AG10803 (cell line): ENCODE measurements around the gene GDPD2.

ENCODE experiments used
- DNase-seq: peaks from one replicate; pipeline ENCODE4 v3.0.0; 2010; ENCODE audit warnings: low read depth
- H3K4me3 ChIP-seq: 2 replicates; pipeline ENCODE4 v1.5.1; 2011; ENCODE audit warnings: mild to moderate bottlenecking, low read length, control low read depth
- TF ChIP-seq, protein P1 (sequence below): conservative IDR thresholded peaks from 2 replicates; pipeline ENCODE4 v1.5.1; 2011; ENCODE audit warnings: mild to moderate bottlenecking, low read length, control low read depth, inconsistent platforms

The GDPD2 gene

DNA sequence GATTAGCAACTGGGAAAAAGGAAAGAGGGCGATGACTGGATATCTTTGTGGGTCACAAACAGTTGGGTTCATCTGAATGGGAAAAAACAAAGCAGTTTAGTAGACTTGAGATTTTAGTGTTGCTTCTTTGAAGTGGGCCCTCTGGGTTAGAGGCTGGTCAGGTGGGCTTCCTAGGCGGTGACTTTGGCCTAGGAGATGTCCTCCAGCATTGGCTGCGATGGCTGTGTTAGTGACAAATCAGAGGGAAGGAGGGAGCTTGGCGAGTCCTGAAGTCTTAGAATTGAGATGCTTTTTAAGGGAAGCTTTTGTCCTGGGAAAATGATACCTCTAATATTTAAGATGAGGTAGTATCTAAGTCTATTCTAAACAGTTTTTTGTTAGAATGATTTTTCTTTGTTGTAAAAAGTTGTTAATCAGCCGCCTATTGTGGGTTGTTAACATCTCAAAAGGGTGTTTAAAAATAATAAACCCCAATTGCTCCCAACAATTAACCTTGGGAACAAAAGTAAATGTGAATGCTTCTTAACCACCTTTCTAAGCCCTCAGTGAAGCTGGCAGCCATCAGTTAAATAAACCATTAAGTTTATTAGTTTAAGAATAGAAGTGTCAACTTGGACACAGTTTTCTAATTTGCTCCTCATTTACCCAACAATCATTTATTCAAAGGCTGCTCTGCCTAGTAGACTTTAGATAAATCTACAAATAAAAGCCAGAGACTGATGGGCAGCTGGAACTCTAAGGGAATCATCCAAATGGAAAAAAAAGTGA, 53.2 kb downstream of the GDPD2 start:
- H3K4me3 ChIP-seq: no peak overlapping the region
- no peak for DNase-seq
- TF ChIP-seq, protein P1, sequence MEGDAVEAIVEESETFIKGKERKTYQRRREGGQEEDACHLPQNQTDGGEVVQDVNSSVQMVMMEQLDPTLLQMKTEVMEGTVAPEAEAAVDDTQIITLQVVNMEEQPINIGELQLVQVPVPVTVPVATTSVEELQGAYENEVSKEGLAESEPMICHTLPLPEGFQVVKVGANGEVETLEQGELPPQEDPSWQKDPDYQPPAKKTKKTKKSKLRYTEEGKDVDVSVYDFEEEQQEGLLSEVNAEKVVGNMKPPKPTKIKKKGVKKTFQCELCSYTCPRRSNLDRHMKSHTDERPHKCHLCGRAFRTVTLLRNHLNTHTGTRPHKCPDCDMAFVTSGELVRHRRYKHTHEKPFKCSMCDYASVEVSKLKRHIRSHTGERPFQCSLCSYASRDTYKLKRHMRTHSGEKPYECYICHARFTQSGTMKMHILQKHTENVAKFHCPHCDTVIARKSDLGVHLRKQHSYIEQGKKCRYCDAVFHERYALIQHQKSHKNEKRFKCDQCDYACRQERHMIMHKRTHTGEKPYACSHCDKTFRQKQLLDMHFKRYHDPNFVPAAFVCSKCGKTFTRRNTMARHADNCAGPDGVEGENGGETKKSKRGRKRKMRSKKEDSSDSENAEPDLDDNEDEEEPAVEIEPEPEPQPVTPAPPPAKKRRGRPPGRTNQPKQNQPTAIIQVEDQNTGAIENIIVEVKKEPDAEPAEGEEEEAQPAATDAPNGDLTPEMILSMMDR: no peak

DNA sequence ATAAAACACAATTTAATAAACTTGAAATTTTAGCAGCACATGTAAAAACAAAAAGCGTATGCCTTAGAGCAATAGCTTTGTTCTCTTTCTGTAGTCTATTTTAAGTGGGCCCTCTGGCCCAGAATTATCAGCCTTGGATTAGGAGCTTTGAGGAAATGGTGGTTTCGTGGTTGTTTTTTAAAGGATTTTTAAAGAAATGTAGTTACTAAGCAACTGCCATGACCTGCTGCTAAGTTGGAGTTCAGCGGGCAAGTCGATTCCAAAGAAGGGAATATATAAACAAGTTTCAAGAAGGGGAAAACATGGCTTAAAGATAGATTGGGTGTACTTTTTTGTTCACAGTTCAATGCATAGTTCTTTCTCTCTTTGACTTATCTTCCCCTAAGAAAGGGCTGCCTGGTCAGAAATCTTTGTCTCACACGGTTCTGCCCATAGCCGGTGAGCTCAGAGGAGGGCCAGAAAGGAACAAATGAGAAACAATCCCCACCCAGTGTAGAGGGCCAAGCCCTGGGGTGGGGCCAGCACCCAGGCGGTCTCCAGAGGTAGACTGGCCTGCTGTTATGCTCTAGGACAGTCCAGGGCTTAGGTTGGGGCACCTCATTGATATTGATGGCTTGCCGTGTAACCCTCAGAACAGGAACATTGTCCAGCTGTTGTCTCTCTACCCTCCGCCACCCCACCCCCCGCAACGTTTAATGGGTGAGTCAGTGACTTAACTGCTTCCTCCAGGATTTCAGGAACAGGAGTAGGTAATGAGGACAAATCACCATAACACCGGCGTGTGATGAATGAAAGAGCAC, 54.0 kb downstream of the GDPD2 start:
- TF ChIP-seq, protein P1: no peak
- H3K4me3 ChIP-seq: no peak overlapping the region
- peak; percentile 26 for DNase-seq

DNA sequence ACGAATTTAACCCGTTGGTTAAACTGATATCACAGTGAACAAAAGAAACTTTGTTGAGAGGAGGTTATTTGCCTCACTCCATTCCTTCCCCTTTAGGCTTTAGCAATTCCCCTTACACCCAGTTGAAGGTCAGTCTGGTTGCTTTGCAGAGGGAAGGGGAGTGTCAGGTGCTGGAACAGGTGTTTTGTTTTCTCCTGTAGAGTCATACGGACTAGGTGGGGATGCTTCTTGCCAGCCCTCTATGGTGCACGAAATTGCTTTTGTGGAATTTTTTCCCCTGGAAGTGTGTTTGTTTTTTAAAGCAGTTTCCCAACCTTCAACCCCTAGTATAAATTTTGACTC, 54.6 kb downstream of the GDPD2 start:
- H3K4me3 ChIP-seq: no peak overlapping the region
- TF ChIP-seq, protein P1: no peak
- DNase-seq: no peak

DNA sequence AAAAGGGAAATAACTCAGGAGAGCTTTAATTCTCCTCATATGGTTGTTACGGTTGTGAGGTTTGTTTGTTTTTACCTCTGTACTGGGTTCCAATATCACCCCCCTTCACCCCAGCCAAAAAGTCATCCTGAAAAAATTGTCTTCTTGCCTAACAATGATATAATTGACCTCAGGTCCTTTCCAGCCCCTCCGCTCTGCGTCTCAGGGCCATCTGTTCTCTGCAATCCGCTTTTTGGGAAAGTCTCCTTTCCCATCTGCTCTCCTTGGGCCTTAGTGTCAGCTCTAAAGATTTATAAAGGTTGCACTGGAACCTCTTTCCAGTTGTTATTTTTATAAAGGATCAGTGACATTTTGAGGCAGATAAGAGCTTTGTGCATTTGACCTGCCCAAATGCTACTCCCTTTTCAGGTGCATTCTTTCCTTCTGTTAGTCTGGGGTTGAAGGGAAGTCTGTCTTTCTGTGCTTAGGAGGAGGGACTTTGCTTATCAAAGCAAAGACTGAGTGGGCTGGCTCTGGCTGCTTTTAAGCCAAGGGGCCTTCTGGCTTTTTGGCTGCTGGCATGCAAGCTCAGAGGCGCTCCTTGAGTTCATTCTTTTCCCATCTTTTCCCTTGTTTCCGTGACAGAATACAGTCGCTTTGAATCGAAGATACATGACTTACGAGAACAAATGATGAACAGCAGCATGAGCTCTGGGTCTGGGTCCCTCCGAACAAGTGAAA, 55.6 kb downstream of the GDPD2 start:
- TF ChIP-seq, protein P1: no peak
- no peak for DNase-seq
- H3K4me3 ChIP-seq: no peak overlapping the region

DNA sequence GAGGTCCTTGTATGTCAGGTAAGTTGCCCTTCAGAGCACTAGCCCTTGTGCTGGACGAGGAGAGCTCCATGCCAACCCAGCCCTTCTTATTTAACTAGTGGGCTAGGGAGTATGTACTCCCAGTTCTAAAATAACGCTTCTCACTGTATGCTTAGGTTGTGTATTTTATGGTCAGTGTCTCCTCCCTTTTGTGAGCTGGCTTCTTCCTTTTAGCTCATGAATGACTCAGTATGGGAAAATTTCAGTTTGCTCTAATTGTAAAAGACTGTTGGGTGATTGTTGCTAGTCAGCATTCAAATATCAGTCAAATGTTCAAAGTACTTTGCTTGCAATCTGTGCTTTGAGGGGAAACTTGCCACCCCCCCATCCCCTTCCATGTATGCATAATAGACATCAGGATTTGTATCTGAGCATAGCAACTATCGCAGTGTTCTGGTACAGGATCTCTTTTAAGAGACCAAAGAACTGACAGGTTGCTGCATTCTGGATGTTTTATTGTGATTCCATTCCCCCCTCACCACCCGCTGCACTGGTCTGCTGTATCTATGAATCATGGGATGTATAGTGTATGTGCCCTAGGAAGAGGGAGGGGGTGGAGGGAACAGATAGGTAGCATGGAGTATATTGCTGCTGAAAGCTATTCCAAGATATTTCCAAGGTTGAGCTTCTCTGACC, 56.3 kb downstream of the GDPD2 start:
- DNase-seq: peak; percentile 54
- TF ChIP-seq, protein P1: no peak
- no peak overlapping the region for H3K4me3 ChIP-seq

DNA sequence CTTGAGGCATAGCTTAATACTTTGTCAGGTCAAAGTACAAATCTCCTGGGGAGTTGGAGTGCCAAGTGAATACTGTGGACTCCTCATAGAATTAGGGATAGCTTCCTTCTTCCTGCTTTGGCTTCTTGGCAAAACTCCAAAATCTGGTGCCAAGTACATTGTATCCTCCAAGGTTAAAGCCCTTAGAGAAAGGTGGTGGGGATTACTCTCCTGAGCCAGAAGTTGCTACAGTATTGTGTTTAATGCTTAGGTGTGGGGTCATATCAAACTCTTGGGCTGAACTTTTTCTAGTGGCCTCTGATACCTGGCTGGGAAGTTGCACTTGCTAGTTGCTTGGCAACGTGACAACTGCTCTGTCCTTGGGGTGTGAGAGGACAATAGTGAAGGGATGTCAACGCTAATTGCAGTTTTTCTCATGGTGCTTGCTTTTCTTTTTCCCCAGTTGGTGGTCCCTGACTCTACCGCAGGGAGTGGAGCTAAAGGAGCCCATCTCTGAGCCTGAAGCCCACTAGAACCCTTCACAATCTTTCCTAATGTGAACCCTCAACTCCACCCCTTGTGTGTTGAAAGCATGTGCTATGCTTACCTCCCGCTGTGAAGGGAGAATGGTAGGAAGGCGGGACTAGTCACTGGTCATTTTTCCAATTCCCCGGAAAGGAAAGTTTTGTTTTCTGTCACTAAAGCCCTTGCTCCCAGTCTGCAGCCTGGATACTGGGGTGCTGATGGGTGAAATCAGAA, 57.0 kb downstream of the GDPD2 start:
- TF ChIP-seq, protein P1: no peak
- no peak overlapping the region for H3K4me3 ChIP-seq
- no peak for DNase-seq
